ENCODE results near the gene ADM5. TPM values are rescaled to one million over a fixed set of nuclear protein-coding genes. Genes with fewer than 3 reads are reported as not detected.
A peak's percentile ranks its signal among the peaks of the same experiment; 100 is the strongest.

Gene ADM5
- total and polyA plus RNA-seq, 2 experiments from 2014 or later: 2.8 to 5.7 TPM

- no peak overlapping the region for H3K4me2 ChIP-seq
- 0 out of 2 replicates have a peak, but pooled peaks cover 7% of the 10 kb centered on the region for H3F3A ChIP-seq (replicated peaks; ENCODE audit: low read depth)
- H3K4me1 ChIP-seq (ENCODE audit: insufficient read depth): peaks cover 6% of the 10 kb centered on the region; the same call in 1 of the 2 replicates
- no peaks in the 10 kb centered on the region for H3K9me3 Mint-ChIP-seq
- ATAC-seq: no peak
- H3K9me2 ChIP-seq (ENCODE audit: insufficient read depth): no peaks in the 10 kb centered on the region
- H3K27ac Mint-ChIP-seq: no peak overlapping the region
- H3K36me3 ChIP-seq (ENCODE audit: insufficient read depth): peaks cover 3% of the 10 kb centered on the region; the same call in 1 of the 2 replicates
- H3K27ac ChIP-seq (ENCODE audit: low read depth): no peak overlapping the region
- peaks cover 6% of the 10 kb centered on the region for H3K79me2 ChIP-seq (replicated peaks; ENCODE audit: insufficient read depth)
- no peak overlapping the region for H3K4me3 ChIP-seq
- peaks cover 7% of the 10 kb centered on the region for H3K4me1 Mint-ChIP-seq
- H3K4me3 Mint-ChIP-seq: no peak overlapping the region
- TF ChIP-seq, protein P1, sequence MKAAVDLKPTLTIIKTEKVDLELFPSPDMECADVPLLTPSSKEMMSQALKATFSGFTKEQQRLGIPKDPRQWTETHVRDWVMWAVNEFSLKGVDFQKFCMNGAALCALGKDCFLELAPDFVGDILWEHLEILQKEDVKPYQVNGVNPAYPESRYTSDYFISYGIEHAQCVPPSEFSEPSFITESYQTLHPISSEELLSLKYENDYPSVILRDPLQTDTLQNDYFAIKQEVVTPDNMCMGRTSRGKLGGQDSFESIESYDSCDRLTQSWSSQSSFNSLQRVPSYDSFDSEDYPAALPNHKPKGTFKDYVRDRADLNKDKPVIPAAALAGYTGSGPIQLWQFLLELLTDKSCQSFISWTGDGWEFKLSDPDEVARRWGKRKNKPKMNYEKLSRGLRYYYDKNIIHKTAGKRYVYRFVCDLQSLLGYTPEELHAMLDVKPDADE (IDR thresholded peaks at IDR 0.05): no peak
- TF ChIP-seq EZH2 (IDR thresholded peaks at IDR 0.05; ENCODE audit: low read depth, unreplicated experiment) (no peak), CREB1 (CRISPR knock-in tag; IDR thresholded peaks at IDR 0.05; ENCODE audit: low read depth) (no peak), EZH2phosphoT487 (IDR thresholded peaks at IDR 0.05; ENCODE audit: unreplicated experiment) (no peak), ZNF114 (CRISPR knock-in tag; IDR thresholded peaks at IDR 0.05) (no peak), ZNF331 (CRISPR knock-in tag; IDR thresholded peaks at IDR 0.05; ENCODE audit: low read depth) (no peak)
- TF ChIP-seq, protein P2, sequence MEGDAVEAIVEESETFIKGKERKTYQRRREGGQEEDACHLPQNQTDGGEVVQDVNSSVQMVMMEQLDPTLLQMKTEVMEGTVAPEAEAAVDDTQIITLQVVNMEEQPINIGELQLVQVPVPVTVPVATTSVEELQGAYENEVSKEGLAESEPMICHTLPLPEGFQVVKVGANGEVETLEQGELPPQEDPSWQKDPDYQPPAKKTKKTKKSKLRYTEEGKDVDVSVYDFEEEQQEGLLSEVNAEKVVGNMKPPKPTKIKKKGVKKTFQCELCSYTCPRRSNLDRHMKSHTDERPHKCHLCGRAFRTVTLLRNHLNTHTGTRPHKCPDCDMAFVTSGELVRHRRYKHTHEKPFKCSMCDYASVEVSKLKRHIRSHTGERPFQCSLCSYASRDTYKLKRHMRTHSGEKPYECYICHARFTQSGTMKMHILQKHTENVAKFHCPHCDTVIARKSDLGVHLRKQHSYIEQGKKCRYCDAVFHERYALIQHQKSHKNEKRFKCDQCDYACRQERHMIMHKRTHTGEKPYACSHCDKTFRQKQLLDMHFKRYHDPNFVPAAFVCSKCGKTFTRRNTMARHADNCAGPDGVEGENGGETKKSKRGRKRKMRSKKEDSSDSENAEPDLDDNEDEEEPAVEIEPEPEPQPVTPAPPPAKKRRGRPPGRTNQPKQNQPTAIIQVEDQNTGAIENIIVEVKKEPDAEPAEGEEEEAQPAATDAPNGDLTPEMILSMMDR (conservative IDR thresholded peaks at IDR 0.05; ENCODE audit: low read depth in 2 of 2): no peak
- peaks cover 6% of the 10 kb centered on the region; the same call in 1 of the 2 replicates for H4K20me1 ChIP-seq (replicated peaks; ENCODE audit: insufficient read depth)
- H3K36me3 Mint-ChIP-seq (ENCODE audit: low read depth): peaks cover 36% of the 10 kb centered on the region
- H3K27me3 ChIP-seq (ENCODE audit: insufficient read depth): no peaks in the 10 kb centered on the region
- H3K27me3 Mint-ChIP-seq (ENCODE audit: insufficient read depth, low read depth, poor library complexity): peaks cover 10% of the 10 kb centered on the region
- no peak for DNase-seq (ENCODE audit: low spot score)
- no peak overlapping the region for H2AFZ ChIP-seq
Measured at GRCh38 chr19:49696865-49697264, 7.5 kb downstream of the ADM5 start.

- ATAC-seq (no peak), DNase-seq (ENCODE audit: low spot score) (no peak)
- no peak for TF ChIP-seq EZH2phosphoT487 (IDR thresholded peaks at IDR 0.05; ENCODE audit: unreplicated experiment)
- H3K27ac Mint-ChIP-seq: no peak overlapping the region
- no peak overlapping the region for H3K4me3 ChIP-seq
- peaks cover 9% of the 10 kb centered on the region for H3K27me3 Mint-ChIP-seq (ENCODE audit: insufficient read depth, low read depth, poor library complexity)
- no peak overlapping the region for H3K4me2 ChIP-seq
- no peaks in the 10 kb centered on the region for H3K9me3 Mint-ChIP-seq
- H3K4me1 ChIP-seq (ENCODE audit: insufficient read depth): no peaks in the 10 kb centered on the region
- H4K20me1 ChIP-seq (replicated peaks; ENCODE audit: insufficient read depth): 0 out of 2 replicates have a peak, but pooled peaks cover 6% of the 10 kb centered on the region
- no peaks in the 10 kb centered on the region for H3K4me1 Mint-ChIP-seq
- no peaks in the 10 kb centered on the region for H3K9me2 ChIP-seq (ENCODE audit: insufficient read depth)
- H3K36me3 ChIP-seq (ENCODE audit: insufficient read depth): peaks cover 3% of the 10 kb centered on the region; the same call in 1 of the 2 replicates
- peaks cover 30% of the 10 kb centered on the region for H3K36me3 Mint-ChIP-seq (ENCODE audit: low read depth)
- H3K27ac ChIP-seq (ENCODE audit: low read depth): no peak overlapping the region
- H3F3A ChIP-seq (replicated peaks; ENCODE audit: low read depth): no peaks in the 10 kb centered on the region
- no peaks in the 10 kb centered on the region for H3K79me2 ChIP-seq (replicated peaks; ENCODE audit: insufficient read depth)
- H2AFZ ChIP-seq: no peak overlapping the region
- H3K27me3 ChIP-seq (ENCODE audit: insufficient read depth): no peaks in the 10 kb centered on the region
- H3K4me3 Mint-ChIP-seq: no peak overlapping the region
Measured at GRCh38 chr19:49699364-49699763, 10.0 kb downstream of the ADM5 start.

DNA sequence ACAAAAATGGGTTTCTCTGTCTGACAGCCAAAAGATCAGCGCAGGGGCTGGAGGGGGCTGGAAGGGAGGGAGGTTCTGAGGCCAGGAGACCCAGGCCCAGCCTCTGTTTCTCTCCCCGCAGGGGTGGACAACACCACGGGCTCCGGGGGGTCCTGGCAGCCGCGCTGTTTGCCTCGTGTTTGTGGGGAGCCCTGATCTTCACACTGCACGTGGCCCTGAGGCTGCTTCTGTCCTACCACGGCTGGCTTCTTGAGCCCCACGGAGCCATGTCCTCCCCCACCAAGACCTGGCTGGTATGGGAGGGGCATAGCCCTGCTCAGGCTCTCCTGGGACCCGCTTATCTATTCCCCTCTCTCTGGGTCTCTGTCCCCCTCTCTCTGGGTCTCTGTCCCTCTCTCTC lies 11.2 kb downstream of the ADM5 start:
- no peak overlapping the region for H3K4me3 Mint-ChIP-seq
- no peaks in the 10 kb centered on the region for H3K4me1 Mint-ChIP-seq
- Histone ChIP-seq H3K9me2 (ENCODE audit: insufficient read depth) (no peaks in the 10 kb centered on the region), H3K4me1 (ENCODE audit: insufficient read depth) (no peaks in the 10 kb centered on the region), H4K20me1 (replicated peaks; ENCODE audit: insufficient read depth) (no peaks in the 10 kb centered on the region), H3K4me2 (no peak overlapping the region), H3F3A (replicated peaks; ENCODE audit: low read depth) (no peaks in the 10 kb centered on the region), H3K27me3 (ENCODE audit: insufficient read depth) (no peaks in the 10 kb centered on the region), H3K27ac (ENCODE audit: low read depth) (no peak overlapping the region), H3K36me3 (ENCODE audit: insufficient read depth) (peaks cover 3% of the 10 kb centered on the region; the same call in 1 of the 2 replicates), H3K79me2 (replicated peaks; ENCODE audit: insufficient read depth) (no peaks in the 10 kb centered on the region), H3K4me3 (no peak overlapping the region), H2AFZ (no peak overlapping the region)
- peaks cover 9% of the 10 kb centered on the region for H3K27me3 Mint-ChIP-seq (ENCODE audit: insufficient read depth, low read depth, poor library complexity)
- no peak overlapping the region for H3K27ac Mint-ChIP-seq
- peaks cover 31% of the 10 kb centered on the region for H3K36me3 Mint-ChIP-seq (ENCODE audit: low read depth)
- H3K9me3 Mint-ChIP-seq: no peaks in the 10 kb centered on the region
- ATAC-seq (peak; percentile 41), DNase-seq (ENCODE audit: low spot score) (no peak)
- TF ChIP-seq POLR2AphosphoS5 (IDR thresholded peaks at IDR 0.05; ENCODE audit: low read depth) (no peak), EZH2 (IDR thresholded peaks at IDR 0.05; ENCODE audit: low read depth, unreplicated experiment) (no peak), ZNF114 (CRISPR knock-in tag; IDR thresholded peaks at IDR 0.05) (no peak), REST (IDR thresholded peaks at IDR 0.05; ENCODE audit: unreplicated experiment) (no peak), EZH2phosphoT487 (IDR thresholded peaks at IDR 0.05; ENCODE audit: unreplicated experiment) (no peak), CREB1 (CRISPR knock-in tag; IDR thresholded peaks at IDR 0.05; ENCODE audit: low read depth) (no peak)
- TF ChIP-seq, protein P2 (conservative IDR thresholded peaks at IDR 0.05; ENCODE audit: low read depth in 2 of 2): no peak

Measured in GM23338 (cell line).